Body of pancreas (tissue), 4 donors: ENCODE data around the gene MORN3. TPM values are rescaled to one million over a fixed set of nuclear protein-coding genes. Genes with fewer than 3 reads are reported as not detected.

Source experiments
- ATAC-seq: fragments of 150-250 bp; one replicate; pipeline ENCODE4 v1.9.1; 2016
- DNase-seq, 4 donors: peaks; one replicate each; pipeline ENCODE4 v3.0.0-alpha.2; 2019
- H3K27ac ChIP-seq, 4 donors: fragments of 200-600 bp; sonication (generic); 1 replicate in 3 of 4; 2 replicates in 1 of 4; pipeline versions ENCODE4 v1.5.1 to v1.6.1; 2016 to 2019; ENCODE audit warnings: mild to moderate bottlenecking in 1 of 4, mixed read lengths in 1 of 4, moderate library complexity in 1 of 4
- H3K27me3 ChIP-seq, 2 donors: fragments of 200-600 bp; sonication (generic); one replicate each; pipeline ENCODE4 v1.6.0; 2016; ENCODE audit warnings: mild to moderate bottlenecking in 1 of 2
- H3K36me3 ChIP-seq, 2 donors: fragments of 200-600 bp; sonication (generic); replicated peaks in 1 of 2; 2 replicates each; pipeline ENCODE4 v1.5.1; 2016; ENCODE audit warnings: low read depth in 2 of 2; ENCODE audit not compliant: insufficient read depth in 1 of 2
- H3K4me1 ChIP-seq: fragments of 200-600 bp; sonication (generic); one replicate; pipeline ENCODE4 v1.6.0; 2016
- H3K4me3 ChIP-seq, 2 donors: fragments of 200-600 bp; sonication (generic); 1 replicate in 1 of 2; 2 replicates in 1 of 2; pipeline ENCODE4 v1.5.1; 2016 to 2019
- H3K9me3 ChIP-seq, 3 donors: fragments of 200-600 bp; sonication (generic); 1 replicate in 2 of 3; 2 replicates in 1 of 3; pipeline ENCODE4 v1.5.1; 2016
- POLR2A ChIP-seq, 3 donors: fragments of 450-650 bp; IDR thresholded peaks; one replicate each; pipeline ENCODE4 v1.6.1; 2016; ENCODE audit warnings: antibody characterized with exemption in 3 of 3, mild to moderate bottlenecking in 2 of 3
- WGBS, 2 donors: methylation state at CpG; one replicate each; pipeline ENCODE4 v1.1.5; 2017; 5-methylcytosine and 5-hydroxymethylcytosine counted together
- intact Hi-C: fragments of 100-400 bp; cut with DNase I; formaldehyde crosslinking; loops from one replicate; pipeline ENCODE4 v1.15.1; 2023
- total RNA-seq, 2 donors: library from RNA; depleted of rRNA; stranded (reverse); fragments of >200 nt; gene quantifications; one replicate each; pipeline ENCODE4 v1.1.0, GENCODE V29; 2016
- TF ChIP-seq, protein P1 (sequence below), 7 experiments: fragments of 450-650 bp in 4 of 7; fragments of 200-600 bp in 3 of 7; sonication (generic) in 3 of 7; IDR thresholded peaks; one replicate each; pipeline ENCODE4 v1.5.1; 2016 to 2019; ENCODE audit warnings: antibody characterized with exemption in 7 of 7

MORN3 gene
- total RNA-seq, 2 donors from 2014 or later: not detected

GRCh38 chr12:121632069-121632970, 37.1 kb downstream of the MORN3 start:
- DNase-seq (no peak), ATAC-seq (no peak)
- peak overlapping the region in 3 of 4 donors; percentile 35 to 77 (median 72) for H3K27ac ChIP-seq
- no peak overlapping the region for H3K4me3 ChIP-seq
- H3K4me1 ChIP-seq: peaks cover 32% of the 10 kb centered on the region
- intact Hi-C loops: no loop called here
- TF ChIP-seq, protein P1, sequence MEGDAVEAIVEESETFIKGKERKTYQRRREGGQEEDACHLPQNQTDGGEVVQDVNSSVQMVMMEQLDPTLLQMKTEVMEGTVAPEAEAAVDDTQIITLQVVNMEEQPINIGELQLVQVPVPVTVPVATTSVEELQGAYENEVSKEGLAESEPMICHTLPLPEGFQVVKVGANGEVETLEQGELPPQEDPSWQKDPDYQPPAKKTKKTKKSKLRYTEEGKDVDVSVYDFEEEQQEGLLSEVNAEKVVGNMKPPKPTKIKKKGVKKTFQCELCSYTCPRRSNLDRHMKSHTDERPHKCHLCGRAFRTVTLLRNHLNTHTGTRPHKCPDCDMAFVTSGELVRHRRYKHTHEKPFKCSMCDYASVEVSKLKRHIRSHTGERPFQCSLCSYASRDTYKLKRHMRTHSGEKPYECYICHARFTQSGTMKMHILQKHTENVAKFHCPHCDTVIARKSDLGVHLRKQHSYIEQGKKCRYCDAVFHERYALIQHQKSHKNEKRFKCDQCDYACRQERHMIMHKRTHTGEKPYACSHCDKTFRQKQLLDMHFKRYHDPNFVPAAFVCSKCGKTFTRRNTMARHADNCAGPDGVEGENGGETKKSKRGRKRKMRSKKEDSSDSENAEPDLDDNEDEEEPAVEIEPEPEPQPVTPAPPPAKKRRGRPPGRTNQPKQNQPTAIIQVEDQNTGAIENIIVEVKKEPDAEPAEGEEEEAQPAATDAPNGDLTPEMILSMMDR (IDR thresholded peaks at IDR 0.05): no peak
- no peak for TF ChIP-seq POLR2A (IDR thresholded peaks at IDR 0.05)
- no peaks in the 10 kb centered on the region for H3K9me3 ChIP-seq
- WGBS, 2 donors: 71 to 76% methylated on average over 11 of the region's 11 CpGs
- no peaks in the 10 kb centered on the region for H3K27me3 ChIP-seq
- H3K36me3 ChIP-seq: no peaks in the 10 kb centered on the region

GRCh38 chr12:121630791-121631355, 38.6 kb downstream of the MORN3 start:
- ATAC-seq (no peak), DNase-seq (no peak)
- Histone ChIP-seq H3K4me3 (no peak overlapping the region), H3K4me1 (peaks cover 37% of the 10 kb centered on the region), H3K27ac (no peak overlapping the region), H3K36me3 (no peaks in the 10 kb centered on the region), H3K27me3 (no peaks in the 10 kb centered on the region), H3K9me3 (no peaks in the 10 kb centered on the region)
- no peak for TF ChIP-seq POLR2A (IDR thresholded peaks at IDR 0.05)
- TF ChIP-seq, protein P1 (IDR thresholded peaks at IDR 0.05): no peak
- intact Hi-C loops: no loop called here
- 83 to 85% methylated on average over 4 to 7 of the region's 7 CpGs for WGBS, 2 donors

DNA sequence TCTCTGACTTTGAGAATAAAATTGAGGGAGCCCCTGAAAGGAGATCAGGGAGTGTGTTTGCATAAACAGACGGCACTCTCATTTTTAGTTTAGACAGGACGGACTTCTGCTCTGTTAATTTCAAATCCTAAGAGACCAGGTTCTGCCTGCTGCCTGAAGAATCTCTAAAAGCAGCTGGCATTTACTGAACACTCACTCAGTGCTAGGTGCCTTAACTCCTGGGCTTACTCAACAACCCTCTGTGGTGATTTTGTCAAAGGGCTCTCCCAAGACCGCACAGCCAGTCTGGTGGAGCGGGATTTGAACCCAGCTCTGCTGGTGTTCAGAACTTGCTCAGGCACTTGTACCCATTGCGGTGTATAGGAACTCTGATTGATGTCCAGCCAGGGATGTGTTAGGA, 40.9 kb downstream of the MORN3 start:
- no peak overlapping the region for H3K4me3 ChIP-seq
- intact Hi-C loops: loop anchor here (10.0 kb wide), 2 partner anchors 54 to 56 kb away; no protein-coding TSS in a partner anchor

DNA sequence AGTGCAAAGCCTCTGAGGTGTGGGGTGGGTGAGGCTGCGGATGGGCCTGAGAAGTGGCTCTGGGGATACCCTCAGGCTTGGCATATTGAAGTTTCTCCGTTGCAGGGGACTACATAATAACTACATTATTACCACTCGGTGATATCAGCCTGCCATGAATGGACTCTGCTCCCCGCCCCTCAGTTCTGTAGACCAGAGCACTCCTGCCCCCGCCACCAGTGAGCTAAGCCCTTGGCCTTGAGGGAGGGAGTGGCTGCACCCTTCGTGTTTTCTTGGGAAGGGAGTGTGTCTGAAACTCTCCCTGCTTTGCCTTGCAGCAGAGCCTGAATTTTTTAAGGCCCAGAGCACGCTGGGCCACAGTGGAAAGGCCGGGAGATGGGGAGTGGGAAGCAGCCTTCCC, 41.4 kb downstream of the MORN3 start:
- ATAC-seq (no peak), DNase-seq (peak; percentile 17 to 56 (median 42))
- H3K27ac ChIP-seq: peak overlapping the region in 3 of 4 donors; percentile 91 to 96 (median 95)
- peaks cover 43% of the 10 kb centered on the region for H3K4me1 ChIP-seq
- 41 to 56% methylated on average over 8 of the region's 8 CpGs for WGBS, 2 donors
- no peaks in the 10 kb centered on the region for H3K27me3 ChIP-seq
- intact Hi-C loops: loop anchor here (10.0 kb wide), 2 partner anchors 53 to 57 kb away; no protein-coding TSS in a partner anchor
- no peaks in the 10 kb centered on the region for H3K9me3 ChIP-seq
- no peak overlapping the region for H3K4me3 ChIP-seq
- H3K36me3 ChIP-seq: no peaks in the 10 kb centered on the region
- TF ChIP-seq POLR2A (IDR thresholded peaks at IDR 0.05): no peak
- TF ChIP-seq, protein P1 (IDR thresholded peaks at IDR 0.05): no peak

More for the DNA sequence above, 40.9 kb downstream of the MORN3 start:
- H3K27me3 ChIP-seq: no peaks in the 10 kb centered on the region
- no peak overlapping the region for H3K27ac ChIP-seq
- peaks cover 47% of the 10 kb centered on the region for H3K4me1 ChIP-seq
- H3K36me3 ChIP-seq: no peaks in the 10 kb centered on the region
- ATAC-seq (no peak), DNase-seq (no peak)
- no peaks in the 10 kb centered on the region for H3K9me3 ChIP-seq
- 73 to 82% methylated on average over 5 of the region's 5 CpGs for WGBS, 2 donors
- no peak for TF ChIP-seq POLR2A (IDR thresholded peaks at IDR 0.05)
- TF ChIP-seq, protein P1 (IDR thresholded peaks at IDR 0.05): no peak
